ENCODE data around the gene CD74. TPM values are rescaled to one million over a fixed set of nuclear protein-coding genes. Genes with fewer than 3 reads are reported as not detected.

Gene CD74
- total RNA-seq, 4 donors from 2014 or later, result 397 to 1,386 (median 625) TPM

DNA sequence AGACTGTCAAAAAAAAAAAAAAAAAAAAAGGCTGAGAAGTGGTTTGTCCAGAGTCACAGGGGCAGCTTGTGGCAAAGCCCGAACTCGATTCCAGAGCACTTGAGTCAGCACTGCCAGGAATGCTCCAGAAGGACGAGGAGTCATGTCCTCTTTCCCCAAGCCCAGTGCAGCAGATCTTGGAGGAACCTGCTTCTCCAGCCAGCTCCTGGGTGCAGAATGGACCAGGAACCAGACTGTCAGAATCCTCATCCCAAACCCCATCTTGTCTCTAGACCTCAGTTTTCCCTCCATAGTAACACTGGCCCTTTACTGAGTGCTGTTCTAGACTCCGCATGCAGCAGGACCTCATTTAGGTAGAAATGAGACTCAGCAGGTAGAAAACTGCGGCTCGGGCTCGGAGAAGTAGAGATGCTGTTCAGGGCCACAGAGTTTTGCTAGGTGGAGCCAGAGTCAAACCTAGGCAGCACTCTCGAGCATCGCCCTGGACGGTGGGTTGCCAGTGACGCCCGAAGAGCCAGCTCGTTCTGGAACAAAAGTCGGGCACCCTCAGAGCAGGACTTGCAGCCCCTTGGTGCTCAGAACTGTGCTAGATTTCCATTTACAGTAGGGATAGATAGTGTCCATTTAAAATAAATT, 15.4 kb downstream of the CD74 start:
- no peak for TF ChIP-seq CTCF (IDR thresholded peaks at IDR 0.05; ENCODE audit: low read depth)

GRCh38 chr5:150396267-150396666, 16.4 kb downstream of the CD74 start:
- TF ChIP-seq CTCF (IDR thresholded peaks at IDR 0.05; ENCODE audit: low read depth), result no peak

GRCh38 chr5:150395688-150395975, 17.1 kb downstream of the CD74 start:
- no peak for TF ChIP-seq CTCF (IDR thresholded peaks at IDR 0.05; ENCODE audit: low read depth)

- no peak for TF ChIP-seq CTCF (IDR thresholded peaks at IDR 0.05; ENCODE audit: low read depth)
Measured at GRCh38 chr5:150394912-150395687, 17.6 kb downstream of the CD74 start.

- TF ChIP-seq CTCF (IDR thresholded peaks at IDR 0.05; ENCODE audit: low read depth), result no peak
Measured at GRCh38 chr5:150394131-150394530, 18.6 kb downstream of the CD74 start.

- no peak for TF ChIP-seq CTCF (IDR thresholded peaks at IDR 0.05; ENCODE audit: low read depth)
Measured at GRCh38 chr5:150393096-150393645, 19.5 kb downstream of the CD74 start.

DNA sequence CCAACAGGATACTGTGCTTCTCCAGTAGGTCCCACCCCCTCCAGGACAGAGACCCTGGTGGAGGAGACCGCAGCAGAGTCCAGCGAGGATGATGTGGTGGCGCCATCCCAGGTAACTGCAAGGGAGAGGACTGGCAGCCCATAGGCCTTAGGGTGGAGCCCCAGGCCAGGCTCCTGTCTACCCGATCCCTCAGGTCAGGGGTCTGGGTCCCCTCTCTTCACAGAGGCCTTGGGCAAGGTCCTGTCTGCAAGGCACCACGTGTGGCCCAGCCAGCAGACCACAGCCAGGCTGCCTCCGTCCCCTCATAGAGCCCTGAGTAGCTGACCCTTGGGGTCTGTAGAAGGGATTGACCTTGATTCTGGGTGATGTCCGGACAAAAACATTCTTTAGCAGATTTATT, 20.0 kb downstream of the CD74 start:
- TF ChIP-seq CTCF (IDR thresholded peaks at IDR 0.05; ENCODE audit: low read depth), result no peak

All from subcutaneous adipose tissue (tissue), 4 donors.